Activated CD8-positive, alpha-beta T cell treated with anti-CD3 and anti-CD28 coated beads for 36 hours (primary cell): ENCODE data around the gene CD68. TPM values are rescaled to one million over a fixed set of nuclear protein-coding genes. Genes with fewer than 3 reads are reported as not detected.

Source experiments
- ATAC-seq: fragments of 200-7000 bp; cut with Tn5 transposase; one replicate; pipeline ENCODE4 v1.10.0; 2021; ENCODE audit warnings: mild to moderate bottlenecking, moderate library complexity
- CTCF ChIA-PET: fragments of 350-600 bp; sonication (Branson Sonifier 250); formaldehyde crosslinking; loops from one replicate; lab custom pipeline; 2021; ENCODE audit warnings: antibody characterized with exemption; lab: Charles Lee
- POLR2A ChIA-PET: fragments of 350-600 bp; sonication (Branson Sonifier 250); formaldehyde crosslinking; loops from one replicate; lab custom pipeline; 2021; ENCODE audit warnings: antibody characterized with exemption; lab: Charles Lee
- DNase-seq: peaks from one replicate; pipeline ENCODE4 v3.0.0-alpha.2; 2020
- H3K27ac Mint-ChIP-seq: one replicate; pipeline ENCODE4 v1.8.0; 2021; ENCODE audit warnings: mild to moderate bottlenecking, mixed read lengths
- H3K27me3 Mint-ChIP-seq: one replicate; pipeline ENCODE4 v1.8.0; 2021; ENCODE audit warnings: mixed read lengths
- H3K36me3 Mint-ChIP-seq: one replicate; pipeline ENCODE4 v1.8.0; 2021; ENCODE audit warnings: low read depth, mixed read lengths
- H3K4me1 Mint-ChIP-seq: one replicate; pipeline ENCODE4 v1.8.0; 2021; ENCODE audit warnings: low read depth, mixed read lengths
- H3K4me3 Mint-ChIP-seq: one replicate; pipeline ENCODE4 v1.8.0; 2021; ENCODE audit warnings: mild to moderate bottlenecking, moderate library complexity, mixed read lengths
- H3K9me3 Mint-ChIP-seq: one replicate; pipeline ENCODE4 v1.8.0; 2021; ENCODE audit warnings: mixed read lengths
- intact Hi-C: fragments of 100-400 bp; cut with micrococcal nuclease; formaldehyde crosslinking; loops from one replicate; pipeline ENCODE4 v1.10.0; 2022
- total RNA-seq, 2 experiments: library from RNA; stranded (reverse); gene quantifications; one replicate each; pipeline ENCODE4 v1.2.3, GENCODE V29; 2021
- TF ChIP-seq, protein P1 (sequence below): fragments of 200-600 bp; IDR thresholded peaks from one replicate; pipeline ENCODE4 v1.8.0; 2022; ENCODE audit warnings: antibody characterized with exemption, mild to moderate bottlenecking

CD68 gene
- total RNA-seq, 2 experiments from 2014 or later: 11.4 to 12.9 TPM

GRCh38 chr17:7613769-7614424 lies 34.5 kb downstream of the CD68 start:
- Mint-ChIP-seq H3K9me3 (no peaks in the 10 kb centered on the region), H3K36me3 (peaks cover 7% of the 10 kb centered on the region), H3K4me1 (peaks cover 34% of the 10 kb centered on the region), H3K27ac (peak overlapping the region; percentile 86), H3K4me3 (peak overlapping the region; percentile 90), H3K27me3 (no peaks in the 10 kb centered on the region)
- ChIA-PET CTCF (interaction anchor here (0.7 to 3.1 kb wide), 7 partner anchors 9 to 334 kb away, joined by 3 to 15 read pairs (median 3); partner anchors contain the start of genes ATP1B2 and SOX15), POLR2A (interaction anchor here (0.6 to 2.9 kb wide), 8 partner anchors 8 to 73 kb away, joined by 3 to 23 read pairs (median 6); partner anchors contain the start of genes MPDU1, SAT2 and TP53)
- TF ChIP-seq, protein P1, sequence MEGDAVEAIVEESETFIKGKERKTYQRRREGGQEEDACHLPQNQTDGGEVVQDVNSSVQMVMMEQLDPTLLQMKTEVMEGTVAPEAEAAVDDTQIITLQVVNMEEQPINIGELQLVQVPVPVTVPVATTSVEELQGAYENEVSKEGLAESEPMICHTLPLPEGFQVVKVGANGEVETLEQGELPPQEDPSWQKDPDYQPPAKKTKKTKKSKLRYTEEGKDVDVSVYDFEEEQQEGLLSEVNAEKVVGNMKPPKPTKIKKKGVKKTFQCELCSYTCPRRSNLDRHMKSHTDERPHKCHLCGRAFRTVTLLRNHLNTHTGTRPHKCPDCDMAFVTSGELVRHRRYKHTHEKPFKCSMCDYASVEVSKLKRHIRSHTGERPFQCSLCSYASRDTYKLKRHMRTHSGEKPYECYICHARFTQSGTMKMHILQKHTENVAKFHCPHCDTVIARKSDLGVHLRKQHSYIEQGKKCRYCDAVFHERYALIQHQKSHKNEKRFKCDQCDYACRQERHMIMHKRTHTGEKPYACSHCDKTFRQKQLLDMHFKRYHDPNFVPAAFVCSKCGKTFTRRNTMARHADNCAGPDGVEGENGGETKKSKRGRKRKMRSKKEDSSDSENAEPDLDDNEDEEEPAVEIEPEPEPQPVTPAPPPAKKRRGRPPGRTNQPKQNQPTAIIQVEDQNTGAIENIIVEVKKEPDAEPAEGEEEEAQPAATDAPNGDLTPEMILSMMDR: no peak
- intact Hi-C loops: no loop called here
- ATAC-seq (no peak), DNase-seq (no peak)

GRCh38 chr17:7614425-7615264 lies 35.2 kb downstream of the CD68 start, which contains the start of gene FXR2:
TSS of gene FXR2 (minus strand) at chr17:7614897. CDS start at chr17:7614532, 365 bp downstream.
- POLR2A ChIA-PET: interaction anchor here (0.6 to 2.9 kb wide), 13 partner anchors 9 to 232 kb away, joined by 3 to 23 read pairs (median 5); partner anchors contain the start of genes CD68, MPDU1, SAT2 and TP53
- Mint-ChIP-seq H3K4me3 (peak within 1 kb of the TSS; percentile 90), H3K27me3 (no peaks in the 10 kb centered on the region), H3K9me3 (no peaks in the 10 kb centered on the region), H3K27ac (peak within 1 kb of the TSS; percentile 89), H3K36me3 (peaks cover 7% of the 10 kb centered on the region), H3K4me1 (peaks cover 31% of the 10 kb centered on the region)
- CTCF ChIA-PET: interaction anchor here (0.8 to 3.1 kb wide), 17 partner anchors 8 to 334 kb away, joined by 3 to 15 read pairs (median 4); partner anchors contain the start of genes MPDU1, SAT2, SOX15 and TP53
- ATAC-seq (peak; percentile 96), DNase-seq (peak; percentile 100)
- TF ChIP-seq, protein P1: peak; percentile 53
- intact Hi-C loops: no loop called here

DNA sequence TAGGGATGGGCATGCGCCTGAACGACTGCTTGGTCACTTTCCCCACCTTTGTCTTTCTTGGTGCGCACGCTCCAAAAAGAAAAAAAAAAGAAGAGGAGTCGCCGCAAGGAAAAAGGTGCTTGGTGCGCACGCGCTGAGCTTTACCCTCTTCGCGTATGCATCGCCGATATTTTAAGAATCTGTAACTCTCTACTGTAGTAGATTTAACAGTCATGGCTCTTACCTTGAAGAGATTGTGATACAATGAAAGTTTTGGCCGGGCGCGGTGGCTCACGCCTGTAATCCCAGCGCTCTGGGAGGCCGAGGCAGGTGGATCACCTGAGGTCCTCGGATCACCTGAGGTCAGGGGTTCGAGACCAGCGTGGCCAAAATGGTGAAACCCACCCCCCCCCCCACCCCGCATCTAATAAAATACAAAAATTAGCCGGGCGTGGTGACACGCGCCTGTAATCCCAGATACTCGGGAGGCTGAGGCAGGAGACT lies 35.9 kb downstream of the CD68 start:
- POLR2A ChIA-PET: interaction anchor here (0.7 to 2.9 kb wide), 9 partner anchors 12 to 231 kb away, joined by 3 to 23 read pairs (median 6); partner anchors contain the start of genes CD68, MPDU1, SAT2 and TP53
- H3K9me3 Mint-ChIP-seq: no peaks in the 10 kb centered on the region
- ATAC-seq: no peak
- intact Hi-C loops: no loop called here
- TF ChIP-seq, protein P1: no peak
- H3K27ac Mint-ChIP-seq: peak overlapping the region; percentile 89
- no peak for DNase-seq
- CTCF ChIA-PET: interaction anchor here (0.8 to 1.4 kb wide), 12 partner anchors 9 to 291 kb away, joined by 3 to 13 read pairs (median 4); partner anchors contain the start of genes MPDU1, SAT2, SOX15 and TP53
- peak overlapping the region; percentile 90 for H3K4me3 Mint-ChIP-seq
- no peaks in the 10 kb centered on the region for H3K27me3 Mint-ChIP-seq
- H3K4me1 Mint-ChIP-seq: peaks cover 28% of the 10 kb centered on the region
- peaks cover 7% of the 10 kb centered on the region for H3K36me3 Mint-ChIP-seq

GRCh38 chr17:7618608-7619007 lies 39.2 kb downstream of the CD68 start:
- POLR2A ChIA-PET: interaction anchor here (0.9 to 3.1 kb wide), 2 partner anchors 8 to 69 kb away, joined by 4 to 10 read pairs; partner anchors contain the start of genes TP53 and WRAP53
- H3K9me3 Mint-ChIP-seq: no peaks in the 10 kb centered on the region
- H3K27ac Mint-ChIP-seq: no peak overlapping the region
- intact Hi-C loops: no loop called here
- H3K27me3 Mint-ChIP-seq: no peaks in the 10 kb centered on the region
- CTCF ChIA-PET: interaction anchor here (0.8 to 1.3 kb wide), 3 partner anchors 9 to 14 kb away, joined by 3 to 5 read pairs (median 3); partner anchors contain the start of gene SAT2
- H3K4me3 Mint-ChIP-seq: no peak overlapping the region
- no peak for DNase-seq
- TF ChIP-seq, protein P1: no peak
- H3K36me3 Mint-ChIP-seq: peaks cover 2% of the 10 kb centered on the region
- peaks cover 2% of the 10 kb centered on the region for H3K4me1 Mint-ChIP-seq
- ATAC-seq: no peak
